HFF-Myc (cell line): ENCODE data around the gene CXorf58.
A peak's percentile ranks its signal among the peaks of the same experiment; 100 is the strongest.

Experiments
- DNase-seq: peaks from one replicate; pipeline ENCODE4 v3.0.0-alpha.2; 2011; ENCODE audit warnings: low read depth; ENCODE audit errors: extremely low read depth
- H3K4me3 ChIP-seq: replicated peaks from 2 replicates; pipeline ENCODE4 v1.5.1; 2011; ENCODE audit warnings: low read depth, mild to moderate bottlenecking, control low read depth, low read length
- TF ChIP-seq, protein P1 (sequence below): IDR thresholded peaks from 2 replicates; pipeline ENCODE4 v1.5.1; 2012; ENCODE audit warnings: mild to moderate bottlenecking, low read depth, low read length, control low read depth; ENCODE audit errors: missing control alignments

Gene CXorf58

DNA sequence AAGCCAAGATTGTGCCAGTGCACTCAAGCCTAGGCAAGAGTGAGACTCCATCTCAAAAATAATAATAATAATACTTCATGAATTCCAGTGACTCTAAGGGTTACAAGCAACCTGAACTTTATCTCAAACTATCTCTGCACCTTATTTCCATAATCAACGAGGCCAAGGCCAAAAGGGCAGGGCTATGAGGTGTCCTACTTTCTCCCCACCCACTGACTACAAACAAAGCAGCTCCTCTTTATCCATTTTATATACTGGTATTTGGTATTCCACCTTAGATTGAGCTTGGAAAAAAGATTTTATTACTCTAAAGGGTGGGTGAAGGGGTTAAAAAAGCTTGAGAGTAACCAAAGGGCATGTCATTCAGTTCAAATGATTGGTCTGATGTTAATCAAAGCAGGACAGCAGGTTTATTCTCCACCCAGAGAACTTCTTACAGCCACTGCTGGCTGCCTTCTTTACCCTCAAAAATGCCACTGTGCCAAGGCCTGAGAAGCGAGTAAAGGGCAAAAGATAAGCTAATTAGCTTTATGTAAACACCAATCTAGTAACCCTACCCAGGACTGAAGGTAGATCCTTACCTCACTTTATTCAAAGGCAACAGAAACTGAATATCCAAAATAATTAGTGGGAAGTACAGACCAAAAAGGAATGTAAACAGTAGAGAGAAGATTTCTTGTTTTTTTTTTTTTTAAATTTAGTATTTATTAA is 28.3 kb upstream of the CXorf58 start:
- no peak overlapping the region for H3K4me3 ChIP-seq
- TF ChIP-seq, protein P1, sequence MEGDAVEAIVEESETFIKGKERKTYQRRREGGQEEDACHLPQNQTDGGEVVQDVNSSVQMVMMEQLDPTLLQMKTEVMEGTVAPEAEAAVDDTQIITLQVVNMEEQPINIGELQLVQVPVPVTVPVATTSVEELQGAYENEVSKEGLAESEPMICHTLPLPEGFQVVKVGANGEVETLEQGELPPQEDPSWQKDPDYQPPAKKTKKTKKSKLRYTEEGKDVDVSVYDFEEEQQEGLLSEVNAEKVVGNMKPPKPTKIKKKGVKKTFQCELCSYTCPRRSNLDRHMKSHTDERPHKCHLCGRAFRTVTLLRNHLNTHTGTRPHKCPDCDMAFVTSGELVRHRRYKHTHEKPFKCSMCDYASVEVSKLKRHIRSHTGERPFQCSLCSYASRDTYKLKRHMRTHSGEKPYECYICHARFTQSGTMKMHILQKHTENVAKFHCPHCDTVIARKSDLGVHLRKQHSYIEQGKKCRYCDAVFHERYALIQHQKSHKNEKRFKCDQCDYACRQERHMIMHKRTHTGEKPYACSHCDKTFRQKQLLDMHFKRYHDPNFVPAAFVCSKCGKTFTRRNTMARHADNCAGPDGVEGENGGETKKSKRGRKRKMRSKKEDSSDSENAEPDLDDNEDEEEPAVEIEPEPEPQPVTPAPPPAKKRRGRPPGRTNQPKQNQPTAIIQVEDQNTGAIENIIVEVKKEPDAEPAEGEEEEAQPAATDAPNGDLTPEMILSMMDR, result no peak
- no peak for DNase-seq

DNA sequence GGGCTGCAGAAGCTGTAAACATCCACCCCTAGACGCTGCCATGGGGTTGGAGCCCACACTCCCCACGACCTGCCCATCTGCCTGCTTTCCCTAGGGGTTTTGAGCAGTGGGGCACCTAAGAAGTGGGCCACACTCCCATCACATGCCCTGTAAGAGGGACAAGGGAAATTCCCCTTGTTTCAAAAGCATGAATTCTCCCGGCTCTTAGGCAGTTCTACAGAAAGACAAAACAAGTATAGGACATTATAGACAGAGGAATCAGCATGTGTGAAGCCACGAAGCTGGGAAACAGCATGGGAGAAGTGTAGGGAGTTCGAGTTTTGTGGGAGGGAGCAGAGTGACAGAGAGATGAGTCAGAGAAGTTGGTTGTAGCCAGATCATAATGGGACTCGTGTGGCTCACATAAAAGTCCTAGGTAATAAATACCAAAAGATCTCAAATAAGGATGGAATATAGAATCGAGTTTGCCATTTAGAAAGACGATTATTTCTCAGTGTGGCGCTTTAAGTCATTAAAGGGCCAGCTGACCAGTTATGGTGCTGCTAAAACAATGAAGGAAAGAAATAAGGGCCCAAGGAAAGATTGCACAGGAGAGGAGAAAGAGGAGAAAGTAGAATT is 24.0 kb upstream of the CXorf58 start:
- TF ChIP-seq, protein P1, result no peak
- H3K4me3 ChIP-seq, result peak overlapping the region; percentile 24; the same call in 1 of the 2 replicates
- peak; percentile 72 for DNase-seq

DNA sequence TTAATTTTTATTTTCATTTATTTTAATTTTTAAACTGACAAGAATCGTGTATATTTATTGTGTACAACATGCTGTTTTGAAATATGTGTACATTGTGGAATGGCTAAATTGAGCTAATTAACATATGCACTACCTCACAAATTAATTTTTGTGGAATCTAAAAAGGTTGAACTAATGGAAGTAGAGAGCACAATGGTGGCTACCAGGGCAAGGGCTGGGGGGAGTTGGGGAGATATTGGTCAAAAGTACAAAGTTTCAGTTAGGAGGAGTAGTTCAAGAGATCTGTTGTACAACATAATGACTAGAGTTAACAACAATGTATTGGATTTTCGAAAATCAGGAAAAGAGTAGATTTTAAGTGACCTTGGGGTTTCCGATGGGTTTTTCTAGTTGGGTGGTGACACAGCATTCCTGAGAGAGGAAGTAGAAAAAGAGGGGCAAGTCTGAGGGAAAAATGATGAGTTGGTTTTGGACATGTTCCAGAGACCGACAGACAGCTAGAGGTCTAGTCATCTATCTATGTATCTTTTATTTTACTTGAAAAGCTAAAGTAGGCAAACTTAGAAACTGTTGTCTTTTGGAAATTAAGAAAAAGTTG is 23.3 kb upstream of the CXorf58 start:
- H3K4me3 ChIP-seq, result no peak overlapping the region
- DNase-seq, result no peak
- TF ChIP-seq, protein P1, result no peak

DNA sequence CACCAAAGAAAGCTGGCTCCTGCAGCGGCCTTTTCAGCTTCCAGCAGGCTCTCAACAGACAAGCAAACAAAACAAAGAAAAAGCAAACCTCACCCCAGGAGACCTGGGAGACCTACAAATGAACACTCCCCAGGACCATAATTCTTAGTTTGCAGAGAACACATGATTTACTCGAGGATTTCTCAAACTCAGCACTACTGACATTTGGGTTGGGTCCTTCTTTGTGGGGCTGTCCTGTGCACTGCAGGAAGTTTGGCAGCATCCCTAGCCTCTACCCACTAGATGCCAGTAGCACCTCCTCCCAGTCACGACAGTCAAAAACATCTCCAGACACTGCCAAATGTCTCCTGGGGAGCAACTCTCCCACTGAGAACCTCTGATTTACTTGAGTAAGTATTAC is 22.0 kb upstream of the CXorf58 start:
- TF ChIP-seq, protein P1, result no peak
- DNase-seq, result no peak
- H3K4me3 ChIP-seq, result no peak overlapping the region

DNA sequence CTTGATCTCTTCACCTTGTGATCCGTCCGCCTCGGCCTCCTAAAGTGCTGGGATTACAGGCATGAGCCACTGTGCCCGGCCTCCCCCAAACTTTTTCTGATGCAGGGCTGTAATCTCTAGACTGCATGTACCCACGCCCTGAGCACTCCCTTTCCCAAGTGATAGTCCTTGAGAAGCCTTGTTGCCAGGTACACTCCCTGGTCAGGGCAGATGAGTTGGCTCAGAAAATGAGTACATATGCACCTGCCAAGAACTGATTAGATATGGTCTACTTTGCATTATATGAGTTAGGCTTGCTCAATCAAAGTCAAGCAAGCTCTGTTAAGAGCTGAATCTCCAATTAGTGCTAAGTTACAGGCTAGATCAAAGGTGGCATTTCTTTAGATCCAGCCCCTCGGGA is 20.4 kb upstream of the CXorf58 start:
- H3K4me3 ChIP-seq, result no peak overlapping the region
- TF ChIP-seq, protein P1, result no peak
- DNase-seq, result no peak

DNA sequence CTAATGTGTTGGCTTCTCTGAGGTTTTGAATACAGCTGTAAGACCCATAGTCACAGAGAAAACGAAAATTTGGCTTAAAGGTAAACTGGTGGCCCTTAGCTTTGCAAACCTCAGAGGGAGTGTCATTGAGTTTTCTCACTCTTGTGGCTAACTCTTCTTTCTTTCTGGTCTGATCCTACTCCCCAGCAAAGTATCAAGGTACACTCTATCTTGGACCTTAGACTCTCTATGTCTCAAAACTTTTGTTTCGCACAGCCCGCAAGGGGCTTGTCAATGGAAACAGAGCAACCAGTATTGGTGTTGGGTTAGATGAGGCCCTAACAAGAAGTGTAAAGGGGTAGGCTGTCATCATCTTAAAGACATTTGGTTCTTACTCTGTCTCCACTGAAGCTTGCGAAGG is 19.9 kb upstream of the CXorf58 start:
- no peak for DNase-seq
- H3K4me3 ChIP-seq, result no peak overlapping the region
- TF ChIP-seq, protein P1, result no peak
